ENCODE data around the gene TUSC7.

Gene TUSC7

GRCh38 chr3:116749388-116749787 lies 39.8 kb downstream of the TUSC7 start:
- no peak for DNase-seq

GRCh38 chr3:116757315-116757714 lies 47.7 kb downstream of the TUSC7 start:
- in situ Hi-C loops (cut with HindIII; ENCODE audit: low pct_ligation_motif_present, low pct_unique_long_range_greater_than_20kb, low sequenced_read_pairs): no loop called here

More at GRCh38 chr3:116749388-116749787, 39.8 kb downstream of the TUSC7 start:
- in situ Hi-C loops (cut with HindIII; ENCODE audit: low pct_ligation_motif_present, low pct_unique_long_range_greater_than_20kb, low sequenced_read_pairs): no loop called here

GRCh38 chr3:116759316-116759715 lies 49.7 kb downstream of the TUSC7 start:
- in situ Hi-C loops (cut with HindIII; ENCODE audit: low pct_ligation_motif_present, low pct_unique_long_range_greater_than_20kb, low sequenced_read_pairs): no loop called here
- DNase-seq: no peak

More at GRCh38 chr3:116757315-116757714, 47.7 kb downstream of the TUSC7 start:
- no peak for DNase-seq

Data from ACHN (cell line).